ENCODE data around the gene DOCK3.

The DOCK3 gene

GRCh38 chr3:51396401-51396800 lies 721.7 kb downstream of the DOCK3 start:
- H3K27ac ChIP-seq (ENCODE audit: low read length): no peak overlapping the region
- H3K4me3 ChIP-seq (ENCODE audit: low read length): no peak overlapping the region
- no peak overlapping the region for H2AFZ ChIP-seq (ENCODE audit: low read length)
- H4K20me1 ChIP-seq (ENCODE audit: insufficient read depth, low read length): 0 out of 2 replicates have a peak, but pooled peaks cover 11% of the 10 kb centered on the region
- no peak for TF ChIP-seq EZH2phosphoT487 (IDR thresholded peaks at IDR 0.05; ENCODE audit: low read length)
- no peak for TF ChIP-seq CTCF (IDR thresholded peaks at IDR 0.05; ENCODE audit: low read length)
- TF ChIP-seq EZH2 (optimal IDR thresholded peaks at IDR 0.05; ENCODE audit: low read depth, low read length): no peak
- no peak overlapping the region for H3K4me2 ChIP-seq (ENCODE audit: low read depth, low read length)
- no peaks in the 10 kb centered on the region for H3K9me2 ChIP-seq (replicated peaks; ENCODE audit: insufficient read depth, low read length)
- H3F3A ChIP-seq (ENCODE audit: insufficient read depth, low read length): peaks cover 8% of the 10 kb centered on the region
- DNase-seq: no peak
- H3K27me3 ChIP-seq (replicated peaks; ENCODE audit: insufficient read depth, low read length): no peaks in the 10 kb centered on the region
- H3K79me2 ChIP-seq (ENCODE audit: low read length): peaks cover 54% of the 10 kb centered on the region
- H3K4me1 ChIP-seq (ENCODE audit: low read length): peaks cover 7% of the 10 kb centered on the region
- H3K9me3 ChIP-seq (replicated peaks; ENCODE audit: insufficient read depth, low read length): no peaks in the 10 kb centered on the region
- peaks cover 15% of the 10 kb centered on the region for H3K36me3 ChIP-seq (replicated peaks; ENCODE audit: insufficient read depth, low read length)
- no peak overlapping the region for H3K9ac ChIP-seq (ENCODE audit: low read length)

- Histone ChIP-seq H3K4me2 (ENCODE audit: low read depth, low read length) (no peak overlapping the region), H3K4me3 (ENCODE audit: low read length) (no peak overlapping the region), H3K4me1 (ENCODE audit: low read length) (peaks cover 3% of the 10 kb centered on the region), H3K36me3 (replicated peaks; ENCODE audit: insufficient read depth, low read length) (peaks cover 15% of the 10 kb centered on the region), H3K27me3 (replicated peaks; ENCODE audit: insufficient read depth, low read length) (no peaks in the 10 kb centered on the region), H4K20me1 (ENCODE audit: insufficient read depth, low read length) (0 out of 2 replicates have a peak, but pooled peaks cover 11% of the 10 kb centered on the region), H3F3A (ENCODE audit: insufficient read depth, low read length) (peaks cover 8% of the 10 kb centered on the region), H2AFZ (ENCODE audit: low read length) (no peak overlapping the region), H3K79me2 (ENCODE audit: low read length) (peaks cover 45% of the 10 kb centered on the region), H3K27ac (ENCODE audit: low read length) (no peak overlapping the region), H3K9me2 (replicated peaks; ENCODE audit: insufficient read depth, low read length) (no peaks in the 10 kb centered on the region), H3K9ac (ENCODE audit: low read length) (no peak overlapping the region), H3K9me3 (replicated peaks; ENCODE audit: insufficient read depth, low read length) (no peaks in the 10 kb centered on the region)
- no peak for TF ChIP-seq EZH2phosphoT487 (IDR thresholded peaks at IDR 0.05; ENCODE audit: low read length)
- TF ChIP-seq CTCF (IDR thresholded peaks at IDR 0.05; ENCODE audit: low read length): no peak
- no peak for DNase-seq
These were observed 722.7 kb downstream of the DOCK3 start for GRCh38 chr3:51397392-51397791.

- Histone ChIP-seq H3K9me2 (replicated peaks; ENCODE audit: insufficient read depth, low read length) (no peaks in the 10 kb centered on the region), H3K36me3 (replicated peaks; ENCODE audit: insufficient read depth, low read length) (peaks cover 6% of the 10 kb centered on the region; the same call in 1 of the 2 replicates), H3K27me3 (replicated peaks; ENCODE audit: insufficient read depth, low read length) (no peaks in the 10 kb centered on the region), H3K4me3 (ENCODE audit: low read length) (no peak overlapping the region), H3K4me2 (ENCODE audit: low read depth, low read length) (no peak overlapping the region), H3F3A (ENCODE audit: insufficient read depth, low read length) (peaks cover 8% of the 10 kb centered on the region), H3K9ac (ENCODE audit: low read length) (no peak overlapping the region), H2AFZ (ENCODE audit: low read length) (no peak overlapping the region), H3K27ac (ENCODE audit: low read length) (no peak overlapping the region), H4K20me1 (ENCODE audit: insufficient read depth, low read length) (0 out of 2 replicates have a peak, but pooled peaks cover 7% of the 10 kb centered on the region), H3K4me1 (ENCODE audit: low read length) (no peaks in the 10 kb centered on the region), H3K9me3 (replicated peaks; ENCODE audit: insufficient read depth, low read length) (no peaks in the 10 kb centered on the region), H3K79me2 (ENCODE audit: low read length) (peaks cover 39% of the 10 kb centered on the region)
- DNase-seq: no peak
- TF ChIP-seq CTCF (IDR thresholded peaks at IDR 0.05; ENCODE audit: low read length) (no peak), EZH2phosphoT487 (IDR thresholded peaks at IDR 0.05; ENCODE audit: low read length) (no peak), EZH2 (optimal IDR thresholded peaks at IDR 0.05; ENCODE audit: low read depth, low read length) (no peak)
These were observed 724.0 kb downstream of the DOCK3 start for GRCh38 chr3:51398595-51399310.
